HG02610 (cell line): ENCODE measurements around the gene MLXIP.
"Not testable (repeated sequence)": the region's sequence is repeated elsewhere in the genome, so short reads cannot be mapped to it uniquely, and the experiment has no call there.

Source experiments
- ATAC-seq: cut with Tn5 transposase; IDR thresholded peaks from one replicate; pipeline ENCODE4 v1.9.1; 2021; ENCODE audit warnings: mild to moderate bottlenecking, moderate library complexity; ENCODE audit not compliant: unreplicated experiment

The MLXIP gene, protein sequence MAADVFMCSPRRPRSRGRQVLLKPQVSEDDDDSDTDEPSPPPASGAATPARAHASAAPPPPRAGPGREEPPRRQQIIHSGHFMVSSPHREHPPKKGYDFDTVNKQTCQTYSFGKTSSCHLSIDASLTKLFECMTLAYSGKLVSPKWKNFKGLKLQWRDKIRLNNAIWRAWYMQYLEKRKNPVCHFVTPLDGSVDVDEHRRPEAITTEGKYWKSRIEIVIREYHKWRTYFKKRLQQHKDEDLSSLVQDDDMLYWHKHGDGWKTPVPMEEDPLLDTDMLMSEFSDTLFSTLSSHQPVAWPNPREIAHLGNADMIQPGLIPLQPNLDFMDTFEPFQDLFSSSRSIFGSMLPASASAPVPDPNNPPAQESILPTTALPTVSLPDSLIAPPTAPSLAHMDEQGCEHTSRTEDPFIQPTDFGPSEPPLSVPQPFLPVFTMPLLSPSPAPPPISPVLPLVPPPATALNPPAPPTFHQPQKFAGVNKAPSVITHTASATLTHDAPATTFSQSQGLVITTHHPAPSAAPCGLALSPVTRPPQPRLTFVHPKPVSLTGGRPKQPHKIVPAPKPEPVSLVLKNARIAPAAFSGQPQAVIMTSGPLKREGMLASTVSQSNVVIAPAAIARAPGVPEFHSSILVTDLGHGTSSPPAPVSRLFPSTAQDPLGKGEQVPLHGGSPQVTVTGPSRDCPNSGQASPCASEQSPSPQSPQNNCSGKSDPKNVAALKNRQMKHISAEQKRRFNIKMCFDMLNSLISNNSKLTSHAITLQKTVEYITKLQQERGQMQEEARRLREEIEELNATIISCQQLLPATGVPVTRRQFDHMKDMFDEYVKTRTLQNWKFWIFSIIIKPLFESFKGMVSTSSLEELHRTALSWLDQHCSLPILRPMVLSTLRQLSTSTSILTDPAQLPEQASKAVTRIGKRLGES

DNA sequence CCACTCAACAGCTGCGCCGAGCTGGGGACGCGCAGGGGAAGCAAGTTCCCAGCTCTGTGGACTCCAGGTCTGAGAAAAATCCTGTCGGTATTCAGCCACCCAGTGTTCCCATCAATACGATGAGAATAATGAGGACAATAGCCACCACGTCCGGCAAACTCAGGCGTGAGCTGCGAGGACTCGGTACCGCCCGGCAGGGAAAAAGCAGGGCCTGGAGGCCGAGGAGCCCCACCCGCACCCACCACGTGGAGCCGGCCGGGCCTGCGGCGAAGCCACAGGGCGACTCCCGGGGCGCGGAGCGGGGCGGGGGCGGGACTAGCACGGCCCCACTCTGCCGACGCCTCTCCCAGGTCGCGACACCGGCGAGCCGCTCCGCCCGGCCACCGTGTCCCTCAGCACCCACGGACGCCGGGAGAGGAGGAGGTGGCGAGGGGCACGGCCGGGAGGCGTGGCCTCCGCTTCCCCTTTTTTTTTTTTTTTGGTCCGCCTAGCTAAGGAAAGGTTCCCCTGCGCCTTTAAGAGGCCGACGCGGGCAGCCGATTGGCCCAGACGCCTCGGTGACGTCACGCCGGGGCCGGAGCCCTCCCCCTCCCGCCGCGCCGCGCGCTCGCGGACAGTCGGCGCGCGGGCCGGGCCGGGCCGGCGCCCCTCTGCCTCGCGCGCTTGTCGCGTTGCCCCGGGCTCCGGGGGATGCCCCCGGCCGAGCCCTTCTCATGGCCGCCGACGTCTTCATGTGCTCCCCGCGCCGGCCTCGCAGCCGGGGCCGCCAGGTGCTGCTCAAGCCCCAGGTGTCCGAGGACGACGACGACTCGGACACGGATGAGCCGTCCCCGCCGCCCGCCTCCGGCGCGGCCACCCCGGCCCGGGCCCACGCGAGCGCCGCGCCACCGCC is at the start of gene MLXIP:
Gene MLXIP (plus strand): TSS at position 616 of the 892 bp plus-strand sequence. CDS start 98 bp downstream, at position 714.
- ATAC-seq, result peak; percentile 81

DNA sequence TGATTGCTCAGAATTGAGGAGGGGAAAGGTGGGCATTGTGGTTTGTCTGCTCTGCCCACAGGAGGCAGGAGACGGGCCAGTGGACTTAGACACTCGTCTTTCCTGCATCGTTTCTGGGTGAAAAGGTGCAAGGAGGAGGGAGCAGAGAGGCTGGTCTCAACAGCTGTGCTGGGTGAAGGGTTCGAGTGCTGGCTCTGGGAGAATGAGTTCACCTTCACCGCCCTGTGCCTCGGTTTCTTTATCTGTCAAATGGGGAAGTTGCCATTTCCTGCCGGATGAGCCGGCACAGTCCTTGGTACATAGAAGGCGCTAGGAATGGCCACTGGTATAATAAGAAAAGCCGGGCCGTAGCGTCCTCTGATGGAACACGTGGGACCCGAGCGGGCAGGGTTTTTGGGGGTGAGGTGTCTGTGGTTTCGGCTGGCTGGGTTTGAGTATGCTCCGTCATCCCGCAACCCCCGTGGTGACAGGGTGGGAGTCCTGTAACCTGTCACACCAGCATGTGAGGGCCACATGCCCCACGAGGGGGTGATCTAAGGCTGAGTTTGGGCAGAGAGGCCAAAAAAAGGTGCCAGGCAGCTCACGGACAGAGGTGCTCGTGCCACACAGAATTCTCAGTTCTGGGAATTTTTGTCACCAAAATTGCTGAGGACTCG is 49.5 kb upstream of the MLXIP start:
- no peak for ATAC-seq

DNA sequence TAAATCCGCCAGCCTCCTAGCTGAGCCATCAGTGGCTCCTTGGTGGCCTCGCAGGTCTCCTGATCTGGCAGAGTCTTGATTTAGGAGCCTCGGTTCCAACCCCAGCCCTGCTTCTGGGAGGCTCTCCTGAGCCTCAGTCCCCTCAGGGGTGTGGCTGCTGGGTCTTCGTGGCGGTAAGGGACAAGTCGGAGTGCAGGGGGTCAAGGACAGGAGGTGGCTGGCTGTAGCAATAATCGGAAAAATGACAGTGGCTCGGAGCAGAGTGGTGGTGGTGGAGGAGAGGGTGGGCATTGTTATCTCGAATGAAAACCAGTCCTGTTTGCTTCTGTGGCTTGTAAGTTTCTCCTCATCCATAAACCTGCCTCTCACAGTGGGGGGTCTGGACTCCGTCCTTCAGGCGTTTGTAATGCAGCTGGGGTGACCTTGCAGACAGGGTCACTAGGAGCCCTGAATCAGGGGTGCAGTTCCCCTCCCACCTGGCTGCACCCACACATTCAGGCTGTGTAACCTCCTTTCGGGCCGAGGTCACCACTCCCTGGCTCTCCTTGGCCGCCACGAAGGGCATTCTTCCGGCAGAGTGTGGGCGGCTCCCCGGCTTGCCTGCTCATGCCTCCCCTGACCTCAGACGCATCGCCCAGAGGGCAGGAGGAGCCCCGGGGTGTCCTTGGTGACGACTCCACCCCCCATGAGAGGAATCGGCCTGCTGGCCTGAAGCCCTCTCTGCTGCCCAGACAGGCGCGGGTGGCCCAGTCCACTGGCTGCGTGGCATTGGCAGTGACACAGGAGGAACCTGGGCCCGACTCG is 48.7 kb upstream of the MLXIP start:
- ATAC-seq, result no peak

DNA sequence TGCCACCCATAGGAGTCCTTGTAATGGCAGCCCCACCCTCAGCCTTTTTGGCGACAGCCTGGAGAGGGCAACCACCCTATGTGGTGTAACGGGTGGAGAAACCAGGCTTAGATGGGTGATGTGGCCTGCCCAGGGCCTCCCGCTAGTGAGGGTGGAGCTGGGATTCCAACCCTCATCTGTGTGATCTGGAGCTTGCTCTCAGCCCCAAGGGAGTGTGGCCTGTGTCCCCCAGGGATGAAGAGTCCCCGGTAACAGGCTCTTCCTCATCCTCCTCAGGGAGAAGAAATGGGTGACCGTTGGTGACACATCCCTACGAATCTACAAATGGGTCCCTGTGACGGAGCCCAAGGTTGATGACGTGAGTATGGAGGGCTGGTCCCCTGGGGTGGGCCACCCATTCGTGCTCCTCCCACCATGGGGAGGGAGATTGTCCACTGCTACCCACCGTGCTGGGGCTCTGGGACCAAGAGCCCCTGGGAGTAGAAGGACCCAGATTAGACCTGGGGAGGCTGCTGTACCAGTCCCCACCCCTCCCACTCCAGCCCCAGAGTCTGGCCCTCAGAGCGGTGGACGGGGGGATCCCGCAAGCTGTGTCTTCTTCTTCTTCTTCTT is 48.0 kb upstream of the MLXIP start:
- ATAC-seq, result no peak

DNA sequence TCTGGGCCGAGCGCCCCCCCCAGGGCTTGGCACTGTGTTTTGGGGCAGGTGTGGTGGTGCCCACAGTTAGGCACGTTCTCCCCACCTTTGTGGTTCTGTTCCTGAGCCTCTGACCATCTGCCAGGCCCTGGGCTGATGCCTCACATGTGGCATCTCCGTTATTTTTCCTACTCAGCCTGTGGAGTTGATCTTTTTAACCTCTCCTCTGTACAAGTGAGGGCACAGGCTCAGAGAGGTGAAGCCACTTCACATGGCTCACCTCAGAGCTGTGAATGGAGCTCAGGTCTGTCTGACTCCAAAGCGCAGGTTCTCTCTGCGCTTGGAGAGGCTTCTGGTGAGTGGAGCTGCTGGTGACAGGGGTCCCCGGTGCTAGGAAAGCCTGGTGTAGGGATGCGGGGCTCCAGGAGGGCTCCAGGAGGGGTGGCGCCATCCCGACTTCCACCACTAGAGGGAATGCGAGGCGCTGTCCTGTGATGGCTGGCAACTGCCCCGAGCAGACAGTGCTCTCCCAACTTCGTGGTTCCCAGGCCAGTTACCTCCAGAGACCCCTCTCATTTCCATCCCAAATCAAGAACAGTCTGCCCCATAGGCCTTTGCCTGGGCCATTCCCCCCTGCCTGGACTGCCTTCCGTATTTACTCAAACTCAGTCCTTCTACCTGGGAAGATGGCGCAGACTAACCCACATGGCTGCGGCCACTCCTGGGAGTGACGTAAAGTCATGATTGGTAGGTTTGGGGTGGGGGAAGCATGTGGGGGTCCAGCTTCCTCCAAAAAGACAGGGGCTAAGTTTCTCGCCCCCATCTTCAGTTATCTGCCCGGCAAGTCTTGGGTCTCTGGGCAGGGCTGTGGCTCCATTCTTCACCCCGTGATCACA is 47.0 kb upstream of the MLXIP start:
- ATAC-seq, result no peak

DNA sequence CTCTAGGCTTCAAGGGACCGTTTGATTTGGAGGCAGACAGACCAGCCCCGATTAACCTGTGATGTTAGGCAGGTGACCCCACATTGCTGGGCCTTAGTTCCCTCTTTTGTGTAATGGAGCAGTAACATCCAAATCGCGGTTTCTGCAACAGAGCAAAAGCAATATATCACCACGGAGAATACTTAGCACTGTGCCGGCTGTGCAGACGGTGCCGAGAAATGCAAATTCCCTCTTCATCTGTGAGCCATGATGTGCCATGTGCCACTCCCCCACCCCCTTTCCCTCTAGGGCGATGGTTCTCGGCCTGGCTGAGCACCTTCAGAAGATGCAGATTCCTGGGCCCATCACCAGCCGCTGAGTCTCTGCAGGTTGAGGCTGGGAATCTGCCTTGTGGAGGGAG is 46.0 kb upstream of the MLXIP start:
- no peak for ATAC-seq

DNA sequence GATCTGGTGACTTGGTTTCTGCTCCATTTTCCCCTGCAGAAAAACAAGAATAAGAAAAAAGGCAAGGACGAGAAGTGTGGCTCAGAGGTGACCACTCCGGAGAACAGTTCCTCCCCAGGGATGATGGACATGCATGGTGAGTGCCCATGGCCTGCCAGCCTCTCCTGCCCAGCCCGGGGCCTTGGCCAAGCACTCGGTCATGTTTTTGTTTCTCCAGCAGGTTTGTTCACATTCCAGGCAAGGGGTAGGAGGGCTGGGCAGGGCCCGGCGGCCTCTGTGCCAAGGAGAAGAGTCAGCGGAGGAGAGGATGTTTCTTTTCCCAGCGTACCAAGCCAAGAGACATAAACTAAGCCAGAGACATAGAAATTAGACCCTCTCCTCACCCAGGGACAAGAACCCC is 43.3 kb upstream of the MLXIP start:
- no peak for ATAC-seq

DNA sequence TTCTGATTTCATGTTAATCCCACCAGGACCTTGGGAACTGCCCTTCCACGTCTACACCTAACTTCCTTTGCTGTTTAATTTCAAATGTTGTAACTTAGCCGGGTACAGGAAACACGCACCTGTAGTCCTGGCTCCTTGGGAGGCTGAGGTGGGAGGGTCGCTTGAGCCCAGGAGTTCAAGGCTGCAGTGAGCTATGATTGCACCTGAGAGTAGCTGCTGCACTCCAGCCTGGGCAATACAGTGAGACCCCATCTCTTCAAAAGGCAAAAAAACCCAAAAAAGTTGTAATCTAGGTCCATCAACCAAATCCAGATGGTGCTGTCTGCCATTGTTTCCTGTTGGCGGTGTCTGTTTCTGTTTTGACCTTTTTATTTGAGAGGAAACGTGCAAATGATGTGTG is 42.4 kb upstream of the MLXIP start:
- ATAC-seq, result no peak

DNA sequence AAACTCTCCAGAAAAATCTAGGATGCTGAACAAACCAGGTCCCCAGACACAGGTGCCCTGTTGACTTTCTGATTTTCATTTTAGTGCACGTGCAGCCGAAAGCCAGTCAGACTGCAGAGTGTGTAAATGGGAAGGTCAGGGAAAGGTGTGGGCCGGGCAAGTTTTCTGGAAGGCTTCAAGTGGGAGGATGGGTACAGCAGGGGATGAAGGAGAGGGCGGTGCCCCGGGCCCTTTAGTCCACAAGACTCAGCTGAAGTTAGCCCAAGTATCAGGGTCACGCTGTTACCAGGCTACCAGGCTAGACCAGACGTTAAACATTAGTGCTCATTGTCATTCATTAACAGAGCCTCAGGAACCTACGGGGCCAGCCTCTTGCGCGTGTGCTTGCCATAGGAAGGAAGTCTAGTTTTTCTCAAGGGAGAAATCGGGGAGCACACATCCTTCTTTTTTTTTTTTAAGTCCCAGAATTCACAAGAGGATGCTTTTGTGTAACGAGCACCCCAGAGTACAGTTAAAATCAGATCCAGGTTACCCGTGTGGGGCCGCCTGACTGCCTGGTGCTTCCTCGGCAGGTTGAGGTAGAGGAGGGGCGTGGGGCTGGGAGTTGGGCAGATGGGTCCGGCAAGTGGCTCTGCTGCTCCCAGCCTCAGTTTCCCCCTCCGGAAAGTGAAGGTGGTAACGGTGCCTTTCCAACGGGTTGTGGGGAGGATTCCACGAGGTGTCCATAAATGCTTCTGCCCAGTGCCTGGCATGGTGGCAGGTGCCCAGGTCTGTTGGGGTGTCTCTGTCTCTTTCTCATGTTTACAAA is 37.8 kb upstream of the MLXIP start:
- no peak for ATAC-seq

DNA sequence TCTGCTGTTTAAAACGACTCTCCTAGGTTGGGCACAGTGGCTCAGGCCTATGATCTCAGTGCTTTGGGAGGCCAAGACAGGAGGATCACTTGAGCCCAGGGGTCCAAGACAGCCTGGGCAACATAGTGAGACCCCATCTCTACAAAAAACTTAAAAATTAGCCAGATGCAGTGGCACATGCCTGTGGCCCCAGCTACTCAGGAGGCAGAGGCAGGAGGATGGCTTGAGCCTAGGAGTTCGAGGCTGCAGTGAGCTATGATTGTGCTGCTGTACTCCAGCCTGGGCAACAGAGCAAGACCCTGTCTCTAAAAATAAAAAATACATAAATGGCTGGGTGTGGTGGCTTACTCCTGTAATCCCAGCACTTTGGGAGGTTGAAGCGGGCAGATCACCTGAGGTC is 37.1 kb upstream of the MLXIP start:
- ATAC-seq, result not testable (repeated sequence)

DNA sequence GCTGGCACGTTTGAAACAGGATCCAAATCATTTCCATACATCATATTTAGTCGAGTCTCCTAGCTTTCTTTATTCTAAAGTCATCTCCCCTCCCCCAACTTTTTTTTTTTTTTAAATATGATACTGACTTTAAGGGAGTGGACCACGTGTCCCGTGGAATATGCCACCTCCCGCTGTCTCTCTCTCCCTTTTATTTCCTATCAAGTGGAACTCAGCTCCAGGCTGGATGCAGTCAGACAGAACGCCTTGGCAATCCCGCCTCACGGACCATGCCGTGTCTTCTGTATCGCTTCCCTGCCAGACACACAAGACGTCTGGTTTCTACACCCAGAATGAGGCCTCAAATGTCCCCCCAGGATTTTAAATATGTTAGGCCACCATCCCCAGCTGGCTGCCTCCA is 35.6 kb upstream of the MLXIP start:
- ATAC-seq, result no peak

DNA sequence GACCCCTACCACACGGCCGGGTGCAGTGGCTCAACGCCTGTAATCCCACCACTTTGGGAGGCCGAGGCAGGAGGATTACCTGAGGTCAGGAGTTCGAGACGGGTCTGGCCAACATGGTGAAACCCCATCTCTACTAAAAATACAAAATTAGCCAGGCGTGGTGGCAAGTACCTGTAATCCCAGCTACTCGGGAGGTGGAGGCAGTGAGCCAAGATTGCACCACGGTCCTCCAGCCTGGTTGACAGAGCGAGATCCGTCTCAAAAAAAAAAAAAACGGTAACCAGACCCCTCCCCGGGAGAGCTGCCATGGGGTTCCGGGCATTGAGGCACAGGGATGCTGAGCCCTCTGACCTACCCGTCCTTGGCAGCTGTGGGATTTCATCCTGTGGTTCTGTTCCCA is 35.1 kb upstream of the MLXIP start:
- no peak for ATAC-seq

DNA sequence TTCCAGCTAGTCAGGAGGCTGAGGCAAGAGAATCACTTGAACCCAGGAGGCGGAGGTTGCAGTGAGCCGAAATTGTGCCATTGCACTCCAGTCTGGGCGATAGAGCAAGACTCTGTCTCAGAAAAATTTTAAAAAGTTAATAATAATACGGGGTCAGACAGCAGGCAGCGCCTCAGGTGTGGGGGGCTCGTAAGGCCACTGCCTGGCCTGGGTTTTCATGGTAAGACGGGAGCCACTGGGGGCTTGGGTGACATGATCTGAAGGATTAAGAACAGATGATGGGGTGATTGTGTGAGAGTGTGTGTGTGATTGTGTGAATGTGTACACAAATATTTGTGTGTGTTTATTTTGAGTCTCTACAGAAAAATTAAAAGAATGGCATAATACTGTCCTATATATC is 33.3 kb upstream of the MLXIP start:
- no peak for ATAC-seq

DNA sequence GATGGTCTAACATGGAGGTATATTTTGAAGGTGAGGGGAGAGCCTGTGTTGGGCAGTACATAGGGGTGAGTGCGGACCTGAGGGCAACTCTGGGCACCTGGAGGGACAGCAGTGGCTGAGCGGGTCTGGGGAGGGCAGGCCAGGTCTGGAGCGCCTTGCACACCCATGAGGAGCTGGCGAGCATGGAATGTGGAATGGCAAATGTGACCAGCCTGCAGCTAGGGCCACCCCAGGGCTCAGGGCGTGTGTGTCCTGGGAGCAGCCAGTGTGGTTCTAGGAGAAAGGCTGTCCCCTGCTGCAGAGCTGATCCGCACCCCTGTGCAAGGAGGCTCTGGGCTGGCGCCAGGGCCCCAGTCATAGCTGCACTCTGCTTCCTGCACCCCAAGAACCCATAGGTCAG is 32.4 kb upstream of the MLXIP start:
- no peak for ATAC-seq

DNA sequence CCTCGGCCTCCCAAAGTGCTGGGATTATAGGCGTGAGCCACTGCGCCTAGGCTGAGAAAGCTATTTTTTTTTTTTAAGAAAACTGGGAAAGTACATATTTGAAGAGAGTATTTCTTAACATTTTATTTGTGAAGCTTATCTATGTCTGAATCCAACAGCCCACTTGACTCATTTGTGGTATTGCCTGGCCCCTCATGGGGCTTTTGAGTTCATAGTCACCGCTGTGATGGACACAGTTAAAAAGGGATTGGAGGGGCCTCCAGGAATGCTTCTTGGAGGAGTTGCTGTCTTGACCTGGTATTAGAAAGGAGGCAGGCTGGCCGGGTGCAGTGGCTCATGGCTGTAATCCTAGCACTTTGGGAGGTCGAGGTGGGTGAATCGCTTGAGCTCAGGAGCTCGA is 30.4 kb upstream of the MLXIP start:
- no peak for ATAC-seq

DNA sequence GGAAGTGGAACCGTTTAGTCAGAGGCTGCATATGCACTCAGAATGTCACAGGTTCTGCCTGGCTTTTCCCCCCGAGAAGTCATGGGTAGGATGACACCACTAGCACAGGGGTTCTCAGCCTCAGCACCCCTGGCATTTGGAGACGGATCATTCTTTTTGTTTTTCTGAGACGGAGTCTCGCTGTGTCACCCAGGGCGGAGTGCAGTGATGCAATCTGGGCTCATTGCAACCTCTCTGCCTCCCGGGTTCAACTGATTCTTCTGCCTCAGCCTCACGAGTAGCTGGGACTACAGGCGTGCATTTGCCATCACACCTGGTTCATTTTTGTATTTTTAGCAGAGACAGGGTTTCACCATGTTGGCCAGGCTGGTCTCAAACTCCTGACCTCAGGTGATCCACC is 28.7 kb upstream of the MLXIP start:
- ATAC-seq, result no peak

DNA sequence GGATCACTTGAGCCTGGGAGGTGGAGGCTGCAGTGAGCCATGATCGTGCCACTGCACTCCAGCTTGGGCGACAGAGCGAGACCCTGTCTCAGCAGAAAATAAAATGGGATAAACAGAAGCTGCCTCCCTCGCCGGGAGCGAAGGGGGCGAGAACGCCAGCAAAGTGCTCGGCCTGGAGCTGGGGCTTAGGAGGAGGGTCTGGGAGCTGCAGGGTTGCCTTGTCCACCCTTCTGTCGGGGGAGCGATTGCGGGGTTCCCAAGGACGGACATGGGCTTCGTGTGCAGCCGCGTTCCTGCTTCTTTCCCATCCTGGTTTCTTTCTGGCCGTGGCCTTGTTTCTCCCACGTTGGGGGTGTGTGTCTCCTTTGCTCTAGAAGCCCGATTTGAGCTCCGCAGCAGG is 27.9 kb upstream of the MLXIP start:
- no peak for ATAC-seq
